Panc1 (cell line): Measurements from ENCODE around the gene LYRM4. TPM values are rescaled to one million over a fixed set of nuclear protein-coding genes. Genes with fewer than 3 reads are reported as not detected.
"Not testable (repeated sequence)": the region's sequence is repeated elsewhere in the genome, so short reads cannot be mapped to it uniquely, and the experiment has no call there.

ENCODE experiments used
- ATAC-seq: fragments of 200-7000 bp; cut with Tn5 transposase; 2 replicates; pipeline ENCODE4 v1.9.1; 2020; ENCODE audit warnings: mild to moderate bottlenecking, moderate library complexity
- BruUV-seq: library from RNA; stranded (reverse); fragments of 400-500 nt; replicated peaks from 2 replicates; lab custom pipeline; 2021; lab: Mats Ljungman, UMichigan
- CTCF ChIA-PET: fragments of 300-600 bp; sonication (Branson Sonifier 250); formaldehyde crosslinking; loops from one replicate; lab custom pipeline; 2022; ENCODE audit warnings: antibody characterized with exemption; lab: Charles Lee
- POLR2A ChIA-PET: fragments of 300-600 bp; sonication (Branson Sonifier 250); formaldehyde crosslinking; loops from one replicate; lab custom pipeline; 2022; ENCODE audit warnings: antibody characterized with exemption; lab: Charles Lee
- DNase-seq: peaks from one replicate; pipeline ENCODE4 v3.0.0-alpha.2; 2010; ENCODE audit warnings: low read depth, low spot score
- H3K27ac ChIP-seq: 2 replicates; pipeline ENCODE4 v1.5.1; 2011; ENCODE audit warnings: mild to moderate bottlenecking, low read length, inconsistent platforms
- H3K27me3 ChIP-seq: fragments of 200-500 bp; sonication (Bioruptor generic); 2 replicates; pipeline ENCODE4 v1.6.0; 2014; ENCODE audit warnings: low read length, inconsistent platforms; ENCODE audit not compliant: control insufficient read depth, insufficient read depth
- H3K36me3 ChIP-seq: fragments of 200-500 bp; sonication (Bioruptor generic); 2 replicates; pipeline ENCODE4 v1.5.1; 2014; ENCODE audit warnings: inconsistent platforms, mild to moderate bottlenecking, low read length, moderate library complexity; ENCODE audit not compliant: control insufficient read depth, insufficient read depth
- H3K4me1 ChIP-seq: 2 replicates; pipeline ENCODE4 v1.5.1; 2011; ENCODE audit warnings: inconsistent platforms, mild to moderate bottlenecking, low read length, moderate library complexity; ENCODE audit not compliant: control insufficient read depth, insufficient read depth
- H3K4me3 ChIP-seq, 2 experiments: 2 replicates each; pipeline ENCODE4 v1.5.1; 2011 to 2012; ENCODE audit warnings: low read depth in 2 of 2, low read length in 2 of 2, mild to moderate bottlenecking in 2 of 2, inconsistent platforms in 1 of 2, moderate library complexity in 1 of 2
- H3K9me3 ChIP-seq: fragments of 200-500 bp; sonication (Bioruptor generic); 2 replicates; pipeline ENCODE4 v1.5.1; 2014; ENCODE audit warnings: low read depth, mild to moderate bottlenecking, inconsistent platforms, low read length, moderate library complexity; ENCODE audit not compliant: control insufficient read depth, insufficient read depth
- CTCF ChIP-seq: fragments of 450-650 bp; IDR thresholded peaks from 2 replicates; pipeline ENCODE4 v1.5.1; 2017; ENCODE audit warnings: mild to moderate bottlenecking
- POLR2AphosphoS5 ChIP-seq: IDR thresholded peaks from 2 replicates; pipeline ENCODE4 v1.6.1; 2012; ENCODE audit warnings: mild to moderate bottlenecking, low read depth, low read length, moderate library complexity
- REST ChIP-seq, 2 experiments: IDR thresholded peaks; 2 replicates each; pipeline ENCODE4 v1.6.1; 2011 to 2012; ENCODE audit warnings: low read depth in 2 of 2, control low read depth in 1 of 2, low read length in 1 of 2, mild to moderate bottlenecking in 1 of 2, moderate library complexity in 1 of 2; ENCODE audit not compliant: insufficient read depth in 1 of 2
- SIN3A ChIP-seq: IDR thresholded peaks from 2 replicates; pipeline ENCODE4 v1.6.1; 2012; ENCODE audit warnings: low read depth, mild to moderate bottlenecking, low read length, moderate library complexity, borderline replicate concordance; ENCODE audit not compliant: insufficient read depth
- TCF7L2 ChIP-seq: IDR thresholded peaks from 2 replicates; pipeline ENCODE4 v1.6.1; 2011; ENCODE audit warnings: mild to moderate bottlenecking, low read depth, low read length, inconsistent platforms
- in situ Hi-C: cut with HindIII; loops from 2 replicates; pipeline ENCODE4 v1.10.0; 2016; ENCODE audit warnings: low sequenced_read_pairs, low pct_unique_long_range_greater_than_20kb
- intact Hi-C: fragments of 100-400 bp; cut with micrococcal nuclease; formaldehyde crosslinking; loops from one replicate; pipeline ENCODE4 v1.10.0; 2022; ENCODE audit not compliant: unreplicated experiment
- total RNA-seq: library from RNA; stranded (reverse); gene quantifications from one replicate; pipeline ENCODE4 v1.2.1, GENCODE V29; 2021; ENCODE audit not compliant: unreplicated experiment

The LYRM4 gene
- total RNA-seq, 1 experiment from 2014 or later = 27.4 TPM

GRCh38 chr6:5061152-5061551 is 199.6 kb downstream of the LYRM4 start:
- ChIA-PET CTCF (no interaction called here), POLR2A (no interaction called here)
- no peaks in the 10 kb centered on the region for H3K9me3 ChIP-seq
- peaks cover 5% of the 10 kb centered on the region for H3K27me3 ChIP-seq
- intact Hi-C loops = no loop called here
- no peak overlapping the region for H3K4me3 ChIP-seq
- ATAC-seq = no peak
- TF ChIP-seq TCF7L2 = no peak
- no peak for TF ChIP-seq POLR2AphosphoS5
- TF ChIP-seq SIN3A = no peak
- TF ChIP-seq CTCF = no peak
- no peak for TF ChIP-seq REST (IDR thresholded peaks at IDR 0.05; ENCODE audit: insufficient read depth in 1 of 2, low read depth in 2 of 2, low read length in 1 of 2)
- no peaks in the 10 kb centered on the region for H3K4me1 ChIP-seq
- no peak for DNase-seq
- in situ Hi-C loops = no loop called here
- no peaks in the 10 kb centered on the region for H3K36me3 ChIP-seq
- no TSS peak for BruUV-seq
- no peak overlapping the region for H3K27ac ChIP-seq

GRCh38 chr6:5060439-5060838 is 200.3 kb downstream of the LYRM4 start:
- DNase-seq, intact Hi-C loops, H3K4me1 ChIP-seq, H3K36me3 ChIP-seq, CTCF ChIA-PET, H3K27ac ChIP-seq, H3K27me3 ChIP-seq, POLR2A ChIA-PET, BruUV-seq, H3K4me3 ChIP-seq, H3K9me3 ChIP-seq, ATAC-seq, in situ Hi-C loops: not testable (repeated sequence)

GRCh38 chr6:5059036-5059896 is 201.5 kb downstream of the LYRM4 start:
- intact Hi-C loops = no loop called here

More at GRCh38 chr6:5059036-5059896, 201.5 kb downstream of the LYRM4 start:
- H3K27ac ChIP-seq = no peak overlapping the region
- CTCF ChIA-PET = interaction anchor here (0.6 kb wide), 1 partner anchor 588 kb away, joined by 3 read pairs; no protein-coding TSS in a partner anchor
- H3K36me3 ChIP-seq = no peaks in the 10 kb centered on the region
- in situ Hi-C loops = no loop called here
- H3K9me3 ChIP-seq = no peaks in the 10 kb centered on the region
- DNase-seq (no peak), ATAC-seq (no peak)
- H3K4me1 ChIP-seq = no peaks in the 10 kb centered on the region
- TF ChIP-seq CTCF (no peak), TCF7L2 (no peak), POLR2AphosphoS5 (no peak)
- no peaks in the 10 kb centered on the region; the same call in none of the 2 replicates for H3K27me3 ChIP-seq
- no peak overlapping the region for H3K4me3 ChIP-seq
- POLR2A ChIA-PET = no interaction called here
- BruUV-seq = no TSS peak
